IMR-90 (cell line): ENCODE measurements around the gene RNF4. TPM values are rescaled to one million over a fixed set of nuclear protein-coding genes. Genes with fewer than 3 reads are reported as not detected.

ENCODE experiments used
- ATAC-seq: fragments of 200-7000 bp; cut with Tn5 transposase; 2 replicates; pipeline ENCODE4 v1.9.1; 2020; ENCODE audit warnings: low read depth, mild to moderate bottlenecking, moderate library complexity
- BruUV-seq: library from RNA; stranded (reverse); fragments of 400-500 nt; replicated peaks from 2 replicates; lab custom pipeline; 2021; lab: Mats Ljungman, UMichigan
- CTCF ChIA-PET: fragments of 300-600 bp; formaldehyde crosslinking; extraction: SDS; loops from one replicate; lab custom pipeline; 2021; ENCODE audit warnings: antibody characterized with exemption; lab: Yijun Ruan, JAX
- POLR2A ChIA-PET: fragments of 300-600 bp; sonication (Branson Sonifier 250); formaldehyde crosslinking; loops from one replicate; lab custom pipeline; 2022; ENCODE audit warnings: antibody characterized with exemption; ENCODE audit not compliant: unreplicated experiment; lab: Charles Lee
- DNase-seq: peaks from one replicate; pipeline ENCODE4 v3.0.0; 2013
- H2AFZ ChIP-seq: replicated peaks from 2 replicates; pipeline ENCODE3; 2013; ENCODE audit warnings: low read length, mild to moderate bottlenecking; ENCODE audit not compliant: poor library complexity
- H2AK5ac ChIP-seq: 2 replicates; pipeline ENCODE4 v1.6.1; 2013; ENCODE audit warnings: low read depth, low read length, inconsistent platforms
- H2AK9ac ChIP-seq: replicated peaks from 2 replicates; pipeline ENCODE3; 2013; ENCODE audit warnings: mild to moderate bottlenecking, low read depth, low read length, moderate library complexity; ENCODE audit not compliant: poor library complexity
- H2BK120ac ChIP-seq: 2 replicates; pipeline ENCODE4 v1.6.1; 2013; ENCODE audit warnings: low read depth, low read length, inconsistent platforms
- H2BK15ac ChIP-seq: 3 replicates; pipeline ENCODE4 v1.6.1; 2013; ENCODE audit warnings: low read depth, low read length, inconsistent platforms
- H2BK20ac ChIP-seq: 2 replicates; pipeline ENCODE4 v1.6.1; 2013; ENCODE audit warnings: low read depth, mild to moderate bottlenecking, inconsistent platforms, low read length, moderate library complexity
- H2BK5ac ChIP-seq: 2 replicates; pipeline ENCODE4 v1.6.1; 2013; ENCODE audit warnings: mild to moderate bottlenecking, low read depth, low read length, inconsistent platforms; ENCODE audit not compliant: poor library complexity, severe bottlenecking
- H3K14ac ChIP-seq: replicated peaks from 2 replicates; pipeline ENCODE4 v1.6.1; 2013; ENCODE audit warnings: low read depth, low read length, inconsistent platforms
- H3K18ac ChIP-seq: 2 replicates; pipeline ENCODE4 v1.6.1; 2013; ENCODE audit warnings: low read depth, low read length, control low read depth
- H3K23ac ChIP-seq: 2 replicates; pipeline ENCODE4 v1.6.1; 2013; ENCODE audit warnings: low read depth, low read length, inconsistent platforms
- H3K27ac ChIP-seq: 2 replicates; pipeline ENCODE4 v1.5.1; 2013; ENCODE audit warnings: mild to moderate bottlenecking, control low read depth, low read length; ENCODE audit not compliant: insufficient read depth
- H3K27me3 ChIP-seq: 2 replicates; pipeline ENCODE4 v1.6.1; 2013; ENCODE audit warnings: low read length; ENCODE audit not compliant: control insufficient read depth, insufficient read depth
- H3K36me3 ChIP-seq: 2 replicates; pipeline ENCODE4 v1.6.1; 2013; ENCODE audit warnings: low read length, mixed read lengths; ENCODE audit not compliant: control insufficient read depth, insufficient read depth
- H3K4ac ChIP-seq: 2 replicates; pipeline ENCODE4 v1.6.1; 2013; ENCODE audit warnings: low read depth, low read length, inconsistent platforms
- H3K4me1 ChIP-seq: 2 replicates; pipeline ENCODE4 v1.6.1; 2013; ENCODE audit warnings: low read length, mixed read lengths; ENCODE audit not compliant: control insufficient read depth, insufficient read depth
- H3K4me2 ChIP-seq: 2 replicates; pipeline ENCODE4 v1.6.1; 2013; ENCODE audit warnings: low read depth, mild to moderate bottlenecking, control low read depth, low read length, moderate library complexity
- H3K4me3 ChIP-seq: 2 replicates; pipeline ENCODE4 v1.5.1; 2013; ENCODE audit warnings: low read depth, mild to moderate bottlenecking, control low read depth, low read length, moderate library complexity; ENCODE audit not compliant: insufficient read depth
- H3K56ac ChIP-seq: 2 replicates; pipeline ENCODE4 v1.6.1; 2013; ENCODE audit warnings: low read length, inconsistent platforms; ENCODE audit not compliant: insufficient read depth; ENCODE audit errors: extremely low read depth
- H3K79me1 ChIP-seq, 2 experiments: 2 replicates each; pipeline ENCODE4 v1.6.1; 2013; ENCODE audit warnings: low read length in 2 of 2, inconsistent platforms in 1 of 2, low read depth in 1 of 2
- H3K9ac ChIP-seq: 2 replicates; pipeline ENCODE4 v1.6.1; 2013; ENCODE audit warnings: low read depth, low read length, control low read depth
- H3K9me1 ChIP-seq: 2 replicates; pipeline ENCODE4 v1.6.1; 2013; ENCODE audit warnings: low read length, inconsistent platforms; ENCODE audit not compliant: insufficient read depth
- H3K9me3 ChIP-seq: 2 replicates; pipeline ENCODE4 v1.6.1; 2013; ENCODE audit warnings: low read length; ENCODE audit not compliant: control insufficient read depth, insufficient read depth
- H4K20me1 ChIP-seq: 2 replicates; pipeline ENCODE4 v1.6.1; 2013; ENCODE audit warnings: low read length, inconsistent platforms; ENCODE audit not compliant: insufficient read depth
- H4K5ac ChIP-seq: 2 replicates; pipeline ENCODE4 v1.6.1; 2013; ENCODE audit warnings: mild to moderate bottlenecking, low read depth, low read length, control low read depth
- H4K8ac ChIP-seq, 2 experiments: 2 replicates each; pipeline ENCODE4 v1.6.1; 2013; ENCODE audit warnings: low read depth in 2 of 2, low read length in 2 of 2, control low read depth in 1 of 2, inconsistent platforms in 1 of 2
- H4K91ac ChIP-seq: 2 replicates; pipeline ENCODE4 v1.6.1; 2013; ENCODE audit warnings: low read depth, low read length, inconsistent platforms; ENCODE audit not compliant: insufficient read depth
- BHLHE40 ChIP-seq: fragments of 150-350 bp; IDR thresholded peaks from 2 replicates; pipeline ENCODE4 v1.6.1; 2016; ENCODE audit warnings: mild to moderate bottlenecking, low read depth, low read length
- CEBPB ChIP-seq: IDR thresholded peaks from 2 replicates; pipeline ENCODE4 v1.6.1; 2012; ENCODE audit warnings: low read depth, low read length, improper control_type of control experiment
- CHD1 ChIP-seq: IDR thresholded peaks from 2 replicates; pipeline ENCODE4 v1.6.1; 2012; ENCODE audit warnings: low read depth, low read length, improper control_type of control experiment
- CTCF ChIP-seq: conservative IDR thresholded peaks from 2 replicates; pipeline ENCODE4 v1.5.1; 2012; ENCODE audit warnings: mild to moderate bottlenecking, low read depth, low read length, improper control_type of control experiment
- ELK1 ChIP-seq: fragments of 150-350 bp; IDR thresholded peaks from 2 replicates; pipeline ENCODE4 v1.6.1; 2016; ENCODE audit warnings: low read depth, mild to moderate bottlenecking, low read length, moderate library complexity, borderline replicate concordance
- FOS ChIP-seq: fragments of 150-350 bp; IDR thresholded peaks from 2 replicates; pipeline ENCODE4 v1.6.1; 2016; ENCODE audit warnings: low read depth, low read length
- MAFK ChIP-seq: IDR thresholded peaks from 2 replicates; pipeline ENCODE4 v1.6.1; 2012; ENCODE audit warnings: low read depth, low read length, improper control_type of control experiment
- MAZ ChIP-seq: IDR thresholded peaks from 2 replicates; pipeline ENCODE4 v1.6.1; 2012; ENCODE audit warnings: low read depth, mild to moderate bottlenecking, low read length, improper control_type of control experiment, moderate library complexity, borderline replicate concordance
- MXI1 ChIP-seq: IDR thresholded peaks from 2 replicates; pipeline ENCODE4 v1.6.1; 2012; ENCODE audit warnings: low read depth, mild to moderate bottlenecking, low read length, moderate library complexity, borderline replicate concordance
- NFE2L2 ChIP-seq: fragments of 150-350 bp; IDR thresholded peaks from 2 replicates; pipeline ENCODE4 v1.6.1; 2016; ENCODE audit warnings: low read depth, mild to moderate bottlenecking, low read length
- POLR2A ChIP-seq: IDR thresholded peaks from 2 replicates; pipeline ENCODE4 v1.6.1; 2012; ENCODE audit warnings: mild to moderate bottlenecking, low read depth, low read length
- RAD21 ChIP-seq: IDR thresholded peaks from 2 replicates; pipeline ENCODE4 v1.6.1; 2012; ENCODE audit warnings: low read length, improper control_type of control experiment
- RCOR1 ChIP-seq: IDR thresholded peaks from 2 replicates; pipeline ENCODE4 v1.6.1; 2012; ENCODE audit warnings: mild to moderate bottlenecking, low read length, improper control_type of control experiment; ENCODE audit not compliant: insufficient replicate concordance
- RFX5 ChIP-seq: IDR thresholded peaks from 2 replicates; pipeline ENCODE4 v1.8.0; 2012; ENCODE audit warnings: low read depth, mild to moderate bottlenecking, low read length, moderate library complexity
- SMC3 ChIP-seq: fragments of 150-350 bp; IDR thresholded peaks from 2 replicates; pipeline ENCODE4 v1.6.1; 2016; ENCODE audit warnings: low read depth, mild to moderate bottlenecking, antibody characterized with exemption, low read length, moderate library complexity
- USF2 ChIP-seq: fragments of 150-350 bp; IDR thresholded peaks from 2 replicates; pipeline ENCODE4 v1.6.1; 2017; ENCODE audit warnings: mild to moderate bottlenecking, antibody characterized with exemption, low read length, low read depth
- dilution Hi-C: fragments of 300-500 bp; cut with HindIII; formaldehyde crosslinking; loops from one replicate; pipeline ENCODE4 v1.14.3; 2018; ENCODE audit warnings: low sequenced_read_pairs; ENCODE audit not compliant: unreplicated experiment
- in situ Hi-C: fragments of 300-500 bp; cut with MboI; formaldehyde crosslinking; loops from 3 replicates; pipeline ENCODE4 v1.14.3; 2019; ENCODE audit warnings: low sequenced_read_pairs, inconsistent platforms, mixed read lengths
- intact Hi-C: fragments of 100-400 bp; cut with micrococcal nuclease; formaldehyde crosslinking; loops from 2 replicates; pipeline ENCODE4 v1.10.0; 2022
- polyA plus RNA-seq, 3 experiments: library from polyadenylated mRNA; depleted of rRNA; stranded (reverse); fragments of >200 nt; gene quantifications; 2 replicates each; pipeline ENCODE4 v1.2.3, GENCODE V29; 2012; ENCODE audit warnings: low replicate concordance in 1 of 3
- total RNA-seq: library from RNA; depleted of rRNA; stranded (reverse); fragments of >200 nt; gene quantifications from 2 replicates; pipeline ENCODE4 v1.2.3, GENCODE V29; 2012

RNF4 gene
- total and polyA plus RNA-seq, 2 of the 4 experiments (the other 2 are of a cell fraction): 63.8 to 73.8 TPM

- Histone ChIP-seq H3K36me3 (no peaks in the 10 kb centered on the region), H4K8ac (no peak overlapping the region), H2BK20ac (no peak overlapping the region), H3K4me2 (no peak overlapping the region), H3K9me1 (peaks cover 7% of the 10 kb centered on the region; the same call in 1 of the 2 replicates), H4K5ac (no peak overlapping the region), H3K4ac (no peak overlapping the region), H2BK120ac (no peak overlapping the region), H2AK5ac (no peak overlapping the region), H3K14ac (no peak overlapping the region), H3K79me1 (peaks cover 0 to 48% of the 10 kb centered on the region in 2 experiments; a peak in 2 of 4 replicates), H2BK5ac (no peak overlapping the region), H2AFZ (no peak overlapping the region), H4K20me1 (peaks cover 91% of the 10 kb centered on the region), H3K27me3 (no peaks in the 10 kb centered on the region), H3K4me1 (no peaks in the 10 kb centered on the region), H3K27ac (no peak overlapping the region), H2BK15ac (no peak overlapping the region), H2AK9ac (no peak overlapping the region), H3K9ac (no peak overlapping the region), H3K4me3 (no peak overlapping the region), H4K91ac (no peak overlapping the region), H3K56ac (no peak overlapping the region), H3K18ac (no peak overlapping the region), H3K23ac (no peak overlapping the region), H3K9me3 (no peaks in the 10 kb centered on the region)
- dilution Hi-C loops: no loop called here
- ChIA-PET POLR2A (no interaction called here), CTCF (no interaction called here)
- intact Hi-C loops: no loop called here
- BruUV-seq: no TSS peak
- no peak for TF ChIP-seq MAZ
- no peak for TF ChIP-seq NFE2L2
- TF ChIP-seq RAD21: no peak
- no peak for TF ChIP-seq CTCF
- no peak for TF ChIP-seq CHD1
- no peak for TF ChIP-seq USF2
- no peak for TF ChIP-seq SMC3
- no peak for TF ChIP-seq RFX5
- no peak for TF ChIP-seq MAFK
- no peak for TF ChIP-seq MXI1
- no peak for TF ChIP-seq FOS
- TF ChIP-seq RCOR1: no peak
- no peak for TF ChIP-seq CEBPB
- no peak for TF ChIP-seq ELK1
- TF ChIP-seq POLR2A: no peak
- TF ChIP-seq BHLHE40: no peak
- DNase-seq (no peak), ATAC-seq (no peak)
- in situ Hi-C loops: no loop called here
Measured at GRCh38 chr4:2551118-2551517, 82.2 kb downstream of the RNF4 start.
